H9 (cell line): ENCODE data around the gene UST. TPM values are rescaled to one million over a fixed set of nuclear protein-coding genes. Genes with fewer than 3 reads are reported as not detected.

ENCODE experiments used
- DNase-seq: peaks from one replicate; pipeline ENCODE4 v3.0.0-alpha.2; 2017
- H2AFZ ChIP-seq: one replicate; pipeline ENCODE4 v1.6.1; 2013; ENCODE audit warnings: mild to moderate bottlenecking, low read length, control low read depth, moderate library complexity
- H2AK5ac ChIP-seq: 2 replicates; pipeline ENCODE4 v1.6.1; 2013; ENCODE audit warnings: low read length, control low read depth, mixed read lengths; ENCODE audit not compliant: insufficient read length
- H2BK120ac ChIP-seq: one replicate; pipeline ENCODE4 v1.6.1; 2013; ENCODE audit warnings: low read depth, mild to moderate bottlenecking, low read length, control low read depth, inconsistent platforms; ENCODE audit not compliant: poor library complexity, severe bottlenecking
- H2BK12ac ChIP-seq: 2 replicates; pipeline ENCODE4 v1.6.1; 2013; ENCODE audit warnings: low read length, control low read depth, mixed read lengths, low read depth; ENCODE audit not compliant: insufficient read length
- H2BK15ac ChIP-seq: 2 replicates; pipeline ENCODE4 v1.6.1; 2013; ENCODE audit warnings: low read depth, low read length, control low read depth
- H2BK20ac ChIP-seq: one replicate; pipeline ENCODE4 v1.6.1; 2013; ENCODE audit warnings: low read depth, mild to moderate bottlenecking, low read length, control low read depth, inconsistent platforms; ENCODE audit not compliant: poor library complexity, severe bottlenecking
- H2BK5ac ChIP-seq: 2 replicates; pipeline ENCODE4 v1.6.1; 2013; ENCODE audit warnings: low read length, control low read depth, mixed read lengths; ENCODE audit not compliant: insufficient read length
- H3K14ac ChIP-seq: 2 replicates; pipeline ENCODE4 v1.6.1; 2013; ENCODE audit warnings: low read length, control low read depth; ENCODE audit not compliant: insufficient read depth
- H3K18ac ChIP-seq: 2 replicates; pipeline ENCODE4 v1.6.1; 2013; ENCODE audit warnings: low read depth, mild to moderate bottlenecking, mixed read lengths, low read length, control low read depth; ENCODE audit not compliant: insufficient read length
- H3K23ac ChIP-seq: 2 replicates; pipeline ENCODE4 v1.6.1; 2013; ENCODE audit warnings: low read length, control low read depth, mixed read lengths, low read depth; ENCODE audit not compliant: insufficient read length
- H3K23me2 ChIP-seq: 2 replicates; pipeline ENCODE4 v1.6.1; 2013; ENCODE audit warnings: low read depth, mild to moderate bottlenecking, mixed read lengths, low read length, control low read depth; ENCODE audit not compliant: insufficient read length, poor library complexity, severe bottlenecking
- H3K27ac ChIP-seq: 2 replicates; pipeline ENCODE4 v1.5.1; 2013; ENCODE audit warnings: low read length, control low read depth, mixed read lengths, low read depth; ENCODE audit not compliant: insufficient read length
- H3K27me3 ChIP-seq: 2 replicates; pipeline ENCODE4 v1.6.1; 2013; ENCODE audit warnings: low read length, control low read depth, inconsistent platforms; ENCODE audit not compliant: insufficient read depth
- H3K4ac ChIP-seq: 2 replicates; pipeline ENCODE4 v1.6.1; 2013; ENCODE audit warnings: low read depth, mild to moderate bottlenecking, control low read depth, inconsistent platforms, low read length, moderate library complexity
- H3K4me1 ChIP-seq: 2 replicates; pipeline ENCODE4 v1.6.1; 2013; ENCODE audit warnings: low read length, control low read depth, inconsistent platforms; ENCODE audit not compliant: insufficient read depth
- H3K4me2 ChIP-seq: 2 replicates; pipeline ENCODE4 v1.6.1; 2013; ENCODE audit warnings: low read length, control low read depth, mixed read lengths; ENCODE audit not compliant: insufficient read length, insufficient read depth
- H3K56ac ChIP-seq: 2 replicates; pipeline ENCODE4 v1.6.1; 2013; ENCODE audit warnings: low read depth, mild to moderate bottlenecking, mixed read lengths, low read length, control low read depth; ENCODE audit not compliant: insufficient read length
- H3K79me1 ChIP-seq: 2 replicates; pipeline ENCODE4 v1.6.1; 2013; ENCODE audit warnings: low read depth, mild to moderate bottlenecking, moderate library complexity, low read length, control low read depth, inconsistent platforms; ENCODE audit not compliant: insufficient read depth, poor library complexity, severe bottlenecking
- H3K79me2 ChIP-seq: 2 replicates; pipeline ENCODE4 v1.6.1; 2013; ENCODE audit warnings: low read length, control low read depth, inconsistent platforms; ENCODE audit not compliant: insufficient read depth
- H3K9ac ChIP-seq: 2 replicates; pipeline ENCODE4 v1.6.1; 2013; ENCODE audit warnings: low read length, control low read depth, mixed read lengths; ENCODE audit not compliant: insufficient read length; ENCODE audit errors: extremely low read depth
- H3K9me3 ChIP-seq: one replicate; pipeline ENCODE4 v1.6.1; 2013; ENCODE audit warnings: low read depth, low read length, inconsistent platforms; ENCODE audit not compliant: control insufficient read depth
- H3T11ph ChIP-seq: one replicate; pipeline ENCODE4 v1.6.1; 2013; ENCODE audit warnings: mild to moderate bottlenecking, low read length, control low read depth, inconsistent platforms
- H4K20me1 ChIP-seq: one replicate; pipeline ENCODE4 v1.6.1; 2013; ENCODE audit not compliant: control insufficient read depth, insufficient read length, insufficient read depth
- H4K5ac ChIP-seq: 2 replicates; pipeline ENCODE4 v1.6.1; 2013; ENCODE audit warnings: low read depth, mild to moderate bottlenecking, mixed read lengths, low read length, control low read depth; ENCODE audit not compliant: insufficient read length
- H4K8ac ChIP-seq: replicated peaks from 2 replicates; pipeline ENCODE4 v1.6.1; 2013; ENCODE audit warnings: low read length, control low read depth, mixed read lengths, low read depth; ENCODE audit not compliant: insufficient read length
- H4K91ac ChIP-seq: 2 replicates; pipeline ENCODE4 v1.6.1; 2013; ENCODE audit warnings: low read depth, mild to moderate bottlenecking, moderate library complexity, mixed read lengths, low read length, control low read depth; ENCODE audit not compliant: insufficient read length
- H3K27ac Mint-ChIP-seq, 3 experiments: 2 replicates in 2 of 3; 3 replicates in 1 of 3; pipeline ENCODE4 v1.8.0; 2020 to 2021; ENCODE audit warnings: mixed read lengths in 3 of 3, mild to moderate bottlenecking in 1 of 3, moderate library complexity in 1 of 3
- H3K27me3 Mint-ChIP-seq: 2 replicates; pipeline ENCODE4 v1.8.0; 2021; ENCODE audit warnings: low read depth, mild to moderate bottlenecking, moderate library complexity, mixed read lengths
- H3K36me3 Mint-ChIP-seq, 3 experiments: 2 replicates in 2 of 3; 3 replicates in 1 of 3; pipeline ENCODE4 v1.8.0; 2020 to 2021; ENCODE audit warnings: low read depth in 3 of 3, mixed read lengths in 3 of 3; ENCODE audit not compliant: insufficient read depth in 1 of 3
- H3K4me1 Mint-ChIP-seq, 2 experiments: 2 replicates each; pipeline ENCODE4 v1.8.0; 2020; ENCODE audit warnings: mixed read lengths in 2 of 2
- H3K4me3 Mint-ChIP-seq, 2 experiments: 2 replicates in 1 of 2; 3 replicates in 1 of 2; pipeline ENCODE4 v1.8.0; 2020 to 2021; ENCODE audit warnings: mild to moderate bottlenecking in 2 of 2, mixed read lengths in 2 of 2, moderate library complexity in 1 of 2
- H3K9me3 Mint-ChIP-seq, 2 experiments: 2 replicates in 1 of 2; 3 replicates in 1 of 2; pipeline ENCODE4 v1.8.0; 2020; ENCODE audit warnings: mild to moderate bottlenecking in 2 of 2, mixed read lengths in 2 of 2, moderate library complexity in 1 of 2
- WGBS: extraction: QIAGEN DNeasy Blood & Tissue Kit; methylation state at CpG from one replicate; pipeline ENCODE4 v1.1.7; 2013; ENCODE audit warnings: missing lambda C conversion rate, low lambda C conversion rate, mixed read lengths; ENCODE audit not compliant: insufficient read length; ENCODE audit errors: extremely low coverage; 5-methylcytosine and 5-hydroxymethylcytosine counted together
- total RNA-seq: library from RNA; stranded (reverse); gene quantifications from 2 replicates; pipeline ENCODE4 v1.2.1, GENCODE V29; 2021
- TF ChIP-seq, protein P1 (sequence below): fragments of 200-600 bp; sonication (generic); conservative IDR thresholded peaks from 3 replicates; pipeline ENCODE4 v1.8.0; 2021; ENCODE audit warnings: antibody characterized with exemption, mild to moderate bottlenecking

The UST gene
- total RNA-seq, 1 experiment from 2014 or later = 14.4 TPM

- Histone ChIP-seq H4K20me1 (no peaks in the 10 kb centered on the region), H2AK5ac (no peak overlapping the region), H2BK20ac (no peak overlapping the region), H2BK12ac (no peak overlapping the region), H3K79me2 (no peaks in the 10 kb centered on the region), H2AFZ (no peak overlapping the region), H3K4me1 (no peaks in the 10 kb centered on the region), H3K79me1 (no peaks in the 10 kb centered on the region), H2BK15ac (no peak overlapping the region), H3T11ph (no peak overlapping the region), H4K5ac (no peak overlapping the region), H4K91ac (no peak overlapping the region), H3K4ac (no peak overlapping the region), H3K14ac (no peak overlapping the region), H2BK120ac (no peak overlapping the region), H3K9ac (no peak overlapping the region), H3K4me2 (no peak overlapping the region), H3K27me3 (no peaks in the 10 kb centered on the region), H3K27ac (no peak overlapping the region), H3K23me2 (no peaks in the 10 kb centered on the region), H3K23ac (no peak overlapping the region), H2BK5ac (no peak overlapping the region), H3K56ac (no peak overlapping the region), H3K9me3 (no peaks in the 10 kb centered on the region), H4K8ac (no peak overlapping the region), H3K18ac (no peak overlapping the region)
- peaks cover 7 to 8% of the 10 kb centered on the region in 2 experiments; a peak in 3 of 5 replicates for H3K9me3 Mint-ChIP-seq
- H3K27me3 Mint-ChIP-seq = no peaks in the 10 kb centered on the region; the same call in 1 of the 2 replicates
- no CpG with 5 or more reads among the region's 2 CpGs for WGBS
- TF ChIP-seq, protein P1, sequence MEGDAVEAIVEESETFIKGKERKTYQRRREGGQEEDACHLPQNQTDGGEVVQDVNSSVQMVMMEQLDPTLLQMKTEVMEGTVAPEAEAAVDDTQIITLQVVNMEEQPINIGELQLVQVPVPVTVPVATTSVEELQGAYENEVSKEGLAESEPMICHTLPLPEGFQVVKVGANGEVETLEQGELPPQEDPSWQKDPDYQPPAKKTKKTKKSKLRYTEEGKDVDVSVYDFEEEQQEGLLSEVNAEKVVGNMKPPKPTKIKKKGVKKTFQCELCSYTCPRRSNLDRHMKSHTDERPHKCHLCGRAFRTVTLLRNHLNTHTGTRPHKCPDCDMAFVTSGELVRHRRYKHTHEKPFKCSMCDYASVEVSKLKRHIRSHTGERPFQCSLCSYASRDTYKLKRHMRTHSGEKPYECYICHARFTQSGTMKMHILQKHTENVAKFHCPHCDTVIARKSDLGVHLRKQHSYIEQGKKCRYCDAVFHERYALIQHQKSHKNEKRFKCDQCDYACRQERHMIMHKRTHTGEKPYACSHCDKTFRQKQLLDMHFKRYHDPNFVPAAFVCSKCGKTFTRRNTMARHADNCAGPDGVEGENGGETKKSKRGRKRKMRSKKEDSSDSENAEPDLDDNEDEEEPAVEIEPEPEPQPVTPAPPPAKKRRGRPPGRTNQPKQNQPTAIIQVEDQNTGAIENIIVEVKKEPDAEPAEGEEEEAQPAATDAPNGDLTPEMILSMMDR = no peak
- H3K4me3 Mint-ChIP-seq = no peak overlapping the region
- no peak for DNase-seq
- peaks cover 0 to 4% (median 0%) of the 10 kb centered on the region in 3 experiments; a peak in 4 of 7 replicates for H3K36me3 Mint-ChIP-seq
- H3K4me1 Mint-ChIP-seq = peaks cover 3 to 4% of the 10 kb centered on the region in 2 experiments
- no peak overlapping the region for H3K27ac Mint-ChIP-seq
Observed at GRCh38 chr6:148703900-148704299, 42.9 kb upstream of the UST start.
